GM18873 (cell line): ENCODE measurements around the gene TMEM80.
"Not testable (repeated sequence)": the region's sequence is repeated elsewhere in the genome, so short reads cannot be mapped to it uniquely, and the experiment has no call there.

Source experiments
- ATAC-seq: cut with Tn5 transposase; IDR thresholded peaks from one replicate; pipeline ENCODE4 v1.9.1; 2021; ENCODE audit warnings: mild to moderate bottlenecking, moderate library complexity, moderate number of reproducible peaks; ENCODE audit not compliant: unreplicated experiment, low FRiP score

Gene TMEM80

DNA sequence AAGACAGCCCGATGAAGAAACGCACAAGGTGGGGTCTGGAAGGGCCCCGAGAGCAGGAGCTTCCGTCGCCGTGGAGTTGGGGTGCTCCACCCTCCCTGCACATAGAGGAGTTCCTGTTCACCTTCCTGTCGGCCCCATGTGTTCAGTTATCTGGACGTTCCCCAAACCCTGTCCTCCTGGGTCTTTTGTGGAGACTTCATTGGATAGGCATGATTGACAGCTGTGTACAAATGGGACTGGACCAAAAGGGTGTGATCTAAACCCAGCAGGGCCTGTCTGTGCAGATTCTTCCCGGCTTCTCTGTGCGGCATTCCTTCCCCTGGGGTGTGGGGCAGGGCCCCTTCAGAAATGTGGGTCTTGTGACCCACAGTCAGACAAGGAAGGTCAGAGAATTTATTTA is 42.3 kb downstream of the TMEM80 start:
- not testable (repeated sequence) for ATAC-seq

DNA sequence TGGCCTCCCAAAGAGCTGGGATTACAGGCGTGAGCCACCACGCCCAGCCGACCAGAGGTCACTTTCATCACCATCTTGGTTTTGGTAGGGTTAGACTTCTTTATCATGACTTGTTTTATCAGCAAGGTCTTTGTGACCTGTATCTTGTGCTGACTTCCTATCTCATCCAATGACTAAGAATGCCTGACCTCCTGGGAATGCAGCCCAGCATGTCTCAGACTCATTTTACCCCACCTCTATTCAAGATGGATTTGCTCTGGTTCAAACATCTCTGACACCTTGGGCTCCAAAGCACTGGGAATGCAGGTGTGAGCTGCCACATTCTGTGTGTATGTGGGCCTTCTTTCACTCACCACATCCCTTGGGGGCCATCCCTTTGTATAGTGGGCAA is 46.5 kb downstream of the TMEM80 start:
- ATAC-seq, result no peak

DNA sequence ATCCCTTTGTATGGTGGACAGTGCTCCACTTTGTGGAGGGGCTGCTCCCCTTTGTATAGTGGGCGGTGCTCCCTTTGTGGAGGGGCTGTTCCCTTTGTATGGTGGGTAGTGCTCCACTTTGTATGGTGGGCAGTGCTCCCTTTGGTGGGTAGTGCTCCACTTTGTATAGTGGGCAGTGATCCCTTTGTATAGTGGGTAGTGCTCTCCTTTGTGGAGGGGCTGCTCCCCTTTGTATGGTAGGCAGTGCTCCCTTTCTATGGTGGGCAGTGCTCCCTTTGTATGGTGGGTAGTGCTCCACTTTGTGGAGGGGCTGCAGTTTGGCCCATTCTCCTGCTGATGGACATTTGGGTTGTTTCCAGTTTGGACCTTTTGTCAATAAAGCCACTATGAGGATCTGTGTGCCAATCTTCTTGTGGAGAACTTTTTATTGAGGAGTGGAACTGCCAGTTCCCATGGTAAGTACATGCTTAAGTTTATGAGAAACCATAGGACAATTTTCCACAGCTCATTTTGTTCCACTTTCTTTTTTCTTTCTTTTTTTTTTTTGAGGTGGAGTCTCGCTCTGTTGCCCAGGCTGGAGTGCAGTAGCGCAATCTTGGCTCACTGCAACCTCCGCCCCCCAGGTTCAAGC is 47.1 kb downstream of the TMEM80 start:
- ATAC-seq, result no peak

- ATAC-seq, result no peak
Measured at GRCh38 chr11:745428-745827, 49.8 kb downstream of the TMEM80 start.

DNA sequence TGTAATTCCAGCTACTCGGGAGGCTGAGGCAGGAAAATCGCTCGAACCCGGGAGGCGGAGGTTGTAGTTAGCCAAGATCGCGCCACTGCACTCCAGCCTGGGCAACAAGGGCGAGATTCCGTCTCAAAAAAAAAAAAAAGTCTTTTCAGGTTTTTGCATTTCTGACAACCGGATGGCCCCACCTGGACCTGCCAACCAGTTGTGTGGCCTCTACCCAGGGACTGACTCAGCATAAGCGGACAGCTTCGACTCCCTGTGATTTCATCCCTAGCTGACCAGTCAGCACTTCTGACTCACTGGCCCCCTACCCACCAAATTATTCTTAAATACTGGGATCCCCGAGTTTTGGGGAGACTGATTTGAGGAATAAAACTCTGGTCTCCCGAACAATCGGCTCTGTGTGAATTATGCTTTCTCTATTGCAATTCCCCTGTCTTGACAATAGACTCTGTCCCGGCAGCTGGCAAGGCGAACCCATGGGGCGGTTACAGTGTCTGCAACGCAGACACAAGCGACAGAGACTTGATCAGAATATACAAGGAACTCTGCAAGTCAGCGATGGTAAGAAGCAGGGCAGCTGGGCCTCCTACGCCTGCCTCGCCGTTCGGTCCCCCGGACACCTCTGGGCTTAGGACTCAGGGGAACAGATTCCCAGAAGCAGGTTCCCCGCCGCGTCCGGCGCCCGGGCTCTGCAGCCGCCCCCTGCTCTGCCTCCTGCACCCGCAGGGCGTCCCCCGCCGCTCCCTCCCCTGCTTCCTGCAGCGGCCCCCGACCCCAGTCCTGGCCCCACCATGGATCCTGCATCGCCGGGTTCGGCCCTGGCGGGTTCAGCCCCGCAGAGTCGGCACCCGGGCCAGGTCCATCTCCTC is 50.9 kb downstream of the TMEM80 start:
- ATAC-seq, result peak; percentile 6

DNA sequence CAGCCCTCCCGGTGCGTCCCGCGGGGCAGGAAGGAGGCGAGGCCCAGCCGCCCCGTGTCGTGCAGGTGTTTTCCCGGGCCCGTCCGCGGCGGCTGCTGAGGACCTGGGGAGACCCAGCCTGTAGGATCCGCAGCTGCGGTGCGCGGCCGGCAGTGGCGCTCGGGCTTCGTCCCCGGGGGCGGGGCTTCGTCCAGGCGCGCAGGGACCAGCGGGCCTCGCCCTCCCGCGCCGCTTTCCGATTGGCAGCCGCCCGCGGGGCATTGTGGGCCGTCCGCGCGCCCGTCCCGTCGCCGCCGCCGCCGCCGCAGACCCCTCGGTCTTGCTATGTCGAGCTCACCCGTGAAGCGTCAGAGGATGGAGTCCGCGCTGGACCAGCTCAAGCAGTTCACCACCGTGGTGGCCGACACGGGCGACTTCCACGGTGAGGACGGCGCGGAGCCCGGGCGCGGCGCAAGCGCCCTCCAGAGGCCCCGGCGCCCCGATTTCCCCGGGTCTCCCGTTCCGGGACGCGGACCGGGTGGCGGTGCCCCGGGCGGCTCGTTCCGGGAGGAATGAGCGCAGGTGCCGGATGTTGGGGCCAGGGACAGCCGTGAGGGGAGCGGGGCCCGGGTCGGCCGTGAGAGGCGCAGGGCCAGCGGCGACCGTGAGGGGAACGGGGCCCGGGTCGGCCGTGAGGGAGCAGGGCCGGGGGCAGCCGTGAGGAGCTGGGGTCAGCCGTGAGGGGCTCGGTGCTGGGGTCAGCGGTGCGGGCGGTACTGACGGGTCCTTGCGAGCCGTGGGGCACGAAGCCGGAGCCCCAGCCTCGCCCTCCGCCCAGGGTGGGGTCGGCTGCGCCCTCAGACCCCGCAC is 51.8 kb downstream of the TMEM80 start, which contains the start of gene TALDO1:
Gene TALDO1 (plus strand): TSS at position 307 of the 849 bp plus-strand sequence. CDS start 18 bp downstream, at position 325.
- ATAC-seq, result peak; percentile 77

- ATAC-seq, result no peak
Measured at GRCh38 chr11:748007-748359, 52.4 kb downstream of the TMEM80 start.

- ATAC-seq, result no peak
Measured at GRCh38 chr11:749731-750130, 54.1 kb downstream of the TMEM80 start.
